GM12872 (cell line): ENCODE measurements around the gene ADGB.

ENCODE experiments used
- CTCF ChIP-seq: IDR thresholded peaks from 3 replicates; pipeline ENCODE4 v1.5.1; 2011; ENCODE audit warnings: low read depth, mild to moderate bottlenecking, low read length, moderate library complexity; ENCODE audit not compliant: insufficient read depth

The ADGB gene

GRCh38 chr6:146666909-146667308, 68.1 kb downstream of the ADGB start:
- no peak for TF ChIP-seq CTCF

GRCh38 chr6:146670161-146670560, 71.4 kb downstream of the ADGB start:
- TF ChIP-seq CTCF = no peak

DNA sequence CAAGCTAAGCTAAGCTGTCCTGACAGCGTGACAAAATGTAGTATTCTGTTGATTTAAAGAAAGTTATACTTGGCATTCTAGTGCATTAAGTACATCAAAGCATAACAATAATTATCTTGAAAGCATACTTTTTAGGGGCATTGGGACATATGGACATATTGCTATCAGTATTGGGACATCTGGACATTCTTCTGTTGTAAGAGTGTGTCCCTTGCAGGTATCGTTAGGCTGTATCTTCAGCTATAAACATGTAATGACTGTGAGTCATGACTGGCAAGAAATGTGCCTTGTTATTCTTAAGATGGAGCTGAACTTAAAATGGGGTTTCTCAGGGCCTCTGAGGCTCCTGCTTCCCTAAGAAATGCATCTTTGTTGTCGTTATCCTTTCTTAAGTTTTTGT, 74.3 kb downstream of the ADGB start:
- TF ChIP-seq CTCF = no peak

DNA sequence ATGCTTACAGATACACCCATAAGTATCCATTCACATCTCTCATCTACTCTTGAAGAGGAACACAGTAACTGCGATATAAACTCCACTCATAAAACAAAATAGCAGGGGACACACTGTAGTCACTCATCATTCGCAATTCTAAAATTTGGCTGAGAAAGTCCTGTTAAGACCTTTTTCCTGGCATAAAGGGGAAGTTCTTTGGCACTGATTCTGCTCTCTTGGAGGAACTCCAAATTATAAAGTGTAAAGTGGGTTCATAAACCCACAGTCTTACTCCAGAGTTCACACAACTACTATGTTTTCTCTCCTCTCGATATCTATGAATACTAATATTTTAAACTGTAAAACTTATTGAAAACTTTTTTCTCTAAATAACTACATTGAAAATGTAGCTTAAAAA, 80.6 kb downstream of the ADGB start:
- no peak for TF ChIP-seq CTCF

DNA sequence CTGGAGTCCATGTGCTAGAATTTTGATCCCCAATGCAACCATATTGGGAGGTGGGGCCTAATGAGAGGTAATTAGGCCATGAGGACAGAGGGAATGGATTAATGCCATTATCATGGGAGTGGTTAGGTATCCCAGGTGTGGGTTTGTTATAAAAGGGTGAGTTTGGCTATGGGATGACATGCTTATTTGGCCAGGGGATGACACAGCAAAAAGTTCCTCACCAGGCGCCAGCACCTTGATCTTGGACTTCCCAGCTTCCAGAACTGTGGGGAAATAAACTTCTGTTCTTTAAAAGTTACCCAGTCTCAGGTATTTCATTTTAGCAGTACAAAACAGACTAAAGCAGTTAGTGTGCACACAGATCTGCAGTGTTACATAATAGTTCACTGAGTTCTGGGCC, 84.1 kb downstream of the ADGB start:
- no peak for TF ChIP-seq CTCF

DNA sequence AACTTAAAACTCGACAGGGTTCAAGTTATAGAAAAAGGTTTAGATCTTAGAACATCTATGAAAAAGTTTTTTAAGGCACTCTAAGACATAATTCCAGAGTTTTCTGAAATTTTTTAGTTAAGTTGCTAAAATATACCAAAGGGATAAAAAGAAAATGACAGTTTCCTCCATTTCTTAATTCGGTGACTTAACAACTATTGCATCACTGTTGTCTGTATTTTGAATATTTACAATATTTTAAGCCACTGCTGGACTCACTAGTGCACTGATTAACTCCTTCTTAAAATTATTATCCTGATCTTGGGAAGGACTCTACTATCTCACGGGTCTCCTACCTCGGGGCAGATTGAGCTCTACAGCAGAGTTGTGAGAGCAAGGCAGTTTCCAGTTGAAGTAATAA, 91.0 kb downstream of the ADGB start:
- TF ChIP-seq CTCF = no peak

DNA sequence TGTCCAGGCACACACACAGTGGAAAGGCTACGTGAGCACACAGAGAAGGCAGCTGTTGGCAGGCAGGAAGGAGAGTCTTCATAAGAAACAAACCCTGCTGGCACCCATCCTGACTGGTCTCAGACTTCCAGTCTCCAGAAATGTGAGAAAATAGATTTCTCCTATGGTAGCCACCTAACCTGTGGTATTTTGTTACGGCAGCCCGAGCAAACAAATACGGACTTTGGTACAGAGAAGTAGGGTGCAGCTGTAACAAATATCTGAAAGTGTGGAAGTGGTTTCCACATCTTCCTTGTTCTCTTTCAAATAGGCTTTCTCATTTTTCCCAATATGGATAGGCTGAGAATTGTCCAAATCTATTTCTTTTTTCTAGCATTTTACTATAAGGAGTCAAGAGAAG, 94.6 kb downstream of the ADGB start:
- TF ChIP-seq CTCF = no peak

GRCh38 chr6:146697921-146698320, 99.1 kb downstream of the ADGB start:
- TF ChIP-seq CTCF = no peak
